GM19397 (cell line): ENCODE data around the gene ATR.

Source experiments
- ATAC-seq: cut with Tn5 transposase; IDR thresholded peaks from one replicate; pipeline ENCODE4 v1.9.1; 2021; ENCODE audit warnings: mild to moderate bottlenecking, moderate library complexity; ENCODE audit not compliant: unreplicated experiment

ATR gene

DNA sequence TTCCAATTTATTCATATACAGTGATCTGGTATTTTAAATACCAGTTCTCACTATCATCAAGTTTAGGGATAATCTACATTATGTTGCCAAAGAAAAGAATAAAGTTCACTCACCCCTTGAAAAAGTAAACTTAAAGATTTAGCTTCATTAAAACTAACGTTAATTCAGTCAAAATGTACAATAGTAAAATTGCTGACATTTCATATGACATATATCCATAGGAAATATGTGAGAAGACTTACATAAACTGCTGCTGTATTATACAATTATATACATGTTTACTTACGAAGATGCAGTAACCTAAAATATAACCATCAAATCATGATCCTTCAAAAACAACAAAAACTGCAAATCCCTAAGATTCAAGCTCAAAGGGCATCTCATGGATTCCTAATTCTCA, 44.0 kb downstream of the ATR start:
- ATAC-seq: no peak

DNA sequence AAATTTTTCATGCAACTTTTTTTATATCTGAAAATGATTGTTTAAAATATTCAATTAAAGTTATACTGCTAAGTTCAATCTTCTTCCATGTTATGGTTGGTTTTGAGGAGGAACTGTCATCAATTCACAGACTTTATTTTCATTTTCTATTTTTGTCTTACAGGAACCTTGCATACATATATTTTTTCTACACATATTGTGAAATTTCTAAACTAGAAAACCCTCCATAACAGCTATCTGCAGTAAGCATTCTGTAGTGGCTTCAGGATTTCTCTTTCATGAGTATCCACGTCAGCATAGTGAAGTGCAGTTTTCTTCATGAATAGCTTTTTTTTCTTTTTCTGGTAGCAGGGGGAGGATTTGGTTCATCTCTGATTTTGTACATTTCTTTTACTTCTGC, 48.2 kb downstream of the ATR start:
- no peak for ATAC-seq

DNA sequence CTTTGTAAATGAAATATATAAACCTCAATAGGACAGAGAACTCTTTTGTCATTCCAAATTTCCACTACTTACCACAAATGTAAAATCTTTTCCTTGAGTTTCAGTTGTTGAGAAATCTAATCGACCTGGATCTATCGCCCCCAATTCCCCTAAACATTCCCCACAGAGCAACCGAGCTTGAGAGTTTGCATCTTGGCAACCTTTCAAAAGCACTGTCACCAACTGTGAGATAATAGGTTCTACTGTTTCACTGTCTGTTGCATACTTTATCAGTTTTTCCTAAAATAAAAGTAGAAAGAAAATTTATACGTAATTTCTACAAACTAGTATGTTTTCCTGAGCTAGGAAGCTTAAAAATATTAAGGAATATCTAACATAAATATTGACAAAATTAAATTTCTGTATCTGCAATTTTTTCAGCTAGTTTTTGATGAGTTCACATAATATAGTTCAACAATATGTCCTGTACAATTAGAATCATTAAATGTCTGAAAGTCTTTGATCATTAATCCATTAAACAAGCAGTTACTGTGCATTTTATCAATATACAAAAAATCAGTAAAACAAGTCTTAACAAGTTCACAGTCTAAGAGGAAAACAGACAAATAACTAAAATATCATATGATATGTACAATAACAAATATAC, 54.5 kb downstream of the ATR start:
- ATAC-seq: no peak

DNA sequence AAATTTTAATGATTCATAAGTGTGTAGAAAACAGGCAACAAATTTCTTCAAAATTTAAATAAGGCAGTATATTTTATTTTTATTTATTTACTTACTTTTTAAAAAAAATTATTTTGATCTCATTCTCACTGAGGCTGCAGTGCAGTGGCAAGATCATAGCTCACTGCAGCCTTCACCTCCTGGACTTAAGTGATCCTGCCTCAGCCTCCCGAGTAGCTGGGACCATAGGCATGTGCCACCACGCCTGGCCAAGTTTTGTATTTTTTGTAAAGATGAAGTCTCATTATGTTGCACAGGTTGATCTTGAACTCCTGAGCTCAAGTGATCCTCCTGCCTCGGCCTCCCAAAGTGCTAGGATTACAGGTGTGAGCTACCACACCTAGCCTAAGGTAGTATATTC, 69.5 kb downstream of the ATR start:
- ATAC-seq: no peak

DNA sequence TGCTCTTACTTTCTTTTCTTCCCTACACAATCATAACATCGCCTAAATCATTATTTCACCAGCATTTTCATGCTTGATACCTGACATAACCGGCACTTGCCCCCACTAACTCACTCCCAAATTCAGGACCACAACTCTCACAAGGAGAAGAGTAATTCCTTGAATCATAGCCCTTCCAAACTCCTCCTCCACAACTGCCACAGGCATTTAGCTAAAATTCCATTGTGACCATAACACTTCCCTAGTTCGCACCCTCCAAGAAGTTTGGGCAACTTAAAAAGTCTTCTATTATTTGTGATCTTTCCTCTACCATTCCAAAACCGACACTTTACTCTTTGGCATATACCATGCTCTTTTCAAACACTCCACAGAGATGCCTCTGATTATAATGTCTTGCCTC, 71.3 kb downstream of the ATR start:
- no peak for ATAC-seq

GRCh38 chr3:142502187-142502985, 76.1 kb downstream of the ATR start:
- ATAC-seq: no peak

GRCh38 chr3:142501004-142501926, 77.3 kb downstream of the ATR start:
- ATAC-seq: no peak

GRCh38 chr3:142500211-142500610, 78.3 kb downstream of the ATR start:
- no peak for ATAC-seq

- peak; percentile 49 for ATAC-seq
Measured at GRCh38 chr3:142498397-142499180, 79.9 kb downstream of the ATR start.

- ATAC-seq: no peak
Measured at GRCh38 chr3:142497729-142498128, 80.8 kb downstream of the ATR start.

DNA sequence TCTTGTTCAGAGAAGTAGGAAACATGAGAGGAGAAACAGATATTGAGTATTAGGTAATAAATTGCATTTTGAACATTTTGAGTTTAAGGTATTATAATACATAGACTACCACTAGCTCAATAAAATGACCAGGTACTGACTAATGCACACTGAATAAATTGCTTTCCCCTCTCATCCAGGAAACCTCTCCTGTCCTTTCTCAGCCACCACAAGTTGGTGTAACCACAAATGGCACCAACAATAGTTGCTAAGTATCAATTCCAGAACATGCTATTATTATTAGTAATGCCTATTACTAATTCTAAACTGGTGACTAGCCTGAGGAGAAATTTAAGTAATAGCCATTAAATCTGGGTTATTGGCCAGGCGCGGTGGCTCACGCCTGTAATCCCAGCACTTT, 83.4 kb downstream of the ATR start:
- no peak for ATAC-seq

GRCh38 chr3:142492184-142492583, 86.3 kb downstream of the ATR start:
- no peak for ATAC-seq

DNA sequence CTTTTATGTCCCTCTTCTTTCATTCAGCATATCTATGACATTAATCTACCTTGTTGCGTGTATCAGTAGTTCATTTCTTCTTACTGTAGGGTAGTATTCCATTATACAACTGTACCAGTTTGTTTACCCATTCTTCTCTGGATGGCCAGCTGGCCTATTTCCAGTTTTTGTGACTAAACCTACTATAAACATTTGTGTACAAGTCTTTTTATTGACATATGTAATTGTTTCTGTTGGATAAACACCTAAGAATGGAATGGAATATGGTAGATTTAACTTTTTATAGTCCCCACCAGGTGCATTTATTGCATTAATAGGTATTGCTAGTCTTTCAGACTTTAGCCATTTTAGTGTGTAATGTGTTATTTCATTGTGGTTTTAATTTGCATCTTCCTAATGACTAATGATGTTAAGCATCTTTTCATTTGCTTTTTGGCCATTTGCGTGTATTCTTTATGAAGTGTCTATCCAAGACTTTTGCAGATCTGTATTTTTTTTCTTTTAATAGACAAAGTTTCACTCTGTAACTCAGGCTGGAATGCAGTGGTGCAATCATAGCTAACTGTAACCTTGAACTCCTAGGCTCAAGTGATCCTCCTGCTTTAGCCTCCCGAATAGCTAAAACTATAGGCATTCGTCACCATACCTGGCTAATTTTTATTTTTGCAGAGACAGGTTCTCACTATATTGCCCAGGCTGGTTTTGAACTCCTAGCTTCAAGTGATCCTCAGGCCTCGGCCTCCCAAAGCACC, 88.8 kb downstream of the ATR start:
- ATAC-seq: no peak

DNA sequence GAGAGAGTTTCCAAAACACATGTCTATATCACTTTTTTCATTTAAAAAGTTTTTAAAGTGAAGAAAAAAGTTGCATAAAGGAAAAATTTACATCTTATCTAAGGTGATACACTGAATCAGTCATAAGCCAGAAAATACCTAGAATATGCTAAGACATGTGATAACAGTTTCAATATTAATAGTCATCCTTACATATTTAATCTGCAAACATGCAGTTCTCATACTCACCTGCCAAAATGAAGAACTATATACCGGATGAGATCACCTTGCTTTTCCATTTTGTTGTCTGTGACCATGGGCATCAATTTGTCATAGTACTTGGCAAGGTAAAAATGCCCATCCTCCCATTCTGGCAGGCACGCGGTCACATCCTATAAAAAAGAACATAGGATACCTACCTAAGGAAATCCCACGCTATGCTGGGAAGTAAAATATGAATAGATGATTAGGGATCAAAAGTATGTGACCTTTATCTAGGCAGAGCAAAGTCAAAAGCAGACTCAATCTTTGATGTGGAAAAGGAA, 93.6 kb downstream of the ATR start:
- ATAC-seq: no peak

DNA sequence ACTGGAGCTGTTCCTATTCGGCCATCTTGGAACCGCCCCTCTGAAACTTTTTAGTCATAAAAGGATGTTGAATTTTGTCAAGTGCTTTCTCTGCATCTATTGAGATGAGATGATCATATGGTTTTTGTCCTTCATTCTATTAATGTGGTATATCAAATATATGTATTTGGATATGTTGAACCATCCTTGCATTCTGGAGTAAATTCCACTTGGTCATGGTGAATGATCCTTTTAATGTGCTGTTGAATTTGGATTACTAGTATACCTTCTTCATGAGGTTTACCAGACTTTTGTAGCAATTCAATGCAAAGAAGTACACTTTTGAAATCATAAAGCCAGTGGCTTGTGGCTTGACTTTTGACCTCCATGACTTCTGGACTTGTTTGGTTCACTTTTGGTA, 97.3 kb downstream of the ATR start:
- no peak for ATAC-seq

DNA sequence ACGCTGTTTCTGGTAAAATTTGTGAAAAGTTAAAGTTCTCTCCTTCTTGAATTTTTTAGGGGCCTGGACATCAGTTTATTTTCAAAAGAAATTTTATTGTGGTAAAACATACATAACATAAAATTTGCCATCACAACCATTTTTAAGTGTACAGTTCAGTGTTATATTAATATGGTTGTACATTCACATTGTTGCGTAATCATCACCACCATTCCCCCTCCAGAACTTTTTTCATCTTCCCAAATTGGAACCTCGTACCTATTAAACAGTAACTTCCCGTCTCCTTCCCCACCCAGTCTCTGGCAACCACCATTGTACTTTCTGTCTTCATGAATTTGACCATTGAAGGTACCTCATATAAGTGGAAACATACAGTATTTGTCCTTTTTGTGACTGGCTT, 107.7 kb downstream of the ATR start:
- ATAC-seq: no peak

GRCh38 chr3:142468456-142468855, 110.1 kb downstream of the ATR start:
- no peak for ATAC-seq

DNA sequence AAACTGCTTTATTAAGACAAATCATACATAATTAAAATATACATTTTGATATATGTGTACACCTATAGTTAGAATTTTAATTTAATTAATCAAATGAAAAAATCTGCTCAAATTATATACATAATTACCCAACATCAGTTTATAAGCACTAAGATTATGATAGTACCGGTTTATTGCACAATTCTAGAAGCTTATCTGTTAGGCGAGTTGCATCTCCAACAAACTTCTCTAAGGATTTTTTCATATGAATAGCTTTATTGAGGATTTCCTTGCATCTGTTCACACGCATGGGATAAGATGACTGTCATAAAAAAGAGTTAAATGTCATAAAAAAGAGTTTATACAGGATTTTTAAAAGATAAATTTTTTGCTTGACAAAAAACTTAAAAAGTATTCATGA, 110.8 kb downstream of the ATR start:
- no peak for ATAC-seq

- no peak for ATAC-seq
Measured at GRCh38 chr3:142460689-142461088, 117.8 kb downstream of the ATR start.

- ATAC-seq: no peak
Measured at GRCh38 chr3:142459929-142460328, 118.6 kb downstream of the ATR start.
